SK-MEL-5 (cell line): ENCODE data around the gene AGR3. TPM values are rescaled to one million over a fixed set of nuclear protein-coding genes. Genes with fewer than 3 reads are reported as not detected.

Experiments used
- DNase-seq: peaks from one replicate; pipeline ENCODE4 v3.0.0-alpha.2; 2016; ENCODE audit warnings: low read depth, low spot score
- in situ Hi-C: cut with HindIII; loops from 2 replicates; pipeline ENCODE4 v1.10.0; 2016; ENCODE audit warnings: low sequenced_read_pairs, high pct_unique_total_duplicates, low pct_unique_long_range_greater_than_20kb
- polyA plus RNA-seq, 2 experiments: library from polyadenylated mRNA; depleted of rRNA; stranded (reverse); fragments of >200 nt; gene quantifications; 2 replicates each; pipeline ENCODE4 v1.2.3, GENCODE V29; 2015
- total RNA-seq: library from RNA; depleted of rRNA; stranded (reverse); fragments of >200 nt; shearing (Covaris generic); gene quantifications from 2 replicates; pipeline ENCODE4 v1.2.3, GENCODE V29; 2014; rRNA removed

The AGR3 gene
- not detected in 2 replicates for total RNA-seq
- polyA plus RNA-seq (2015; cell fraction: cytosol; rRNA removed): not detected in 2 replicates
- polyA plus RNA-seq (2015; cell fraction: nucleus; rRNA removed): not detected in 2 replicates

- in situ Hi-C loops: no loop called here
Measured at GRCh38 chr7:16881844-16882243, at the start of gene AGR3. Gene AGR3 (minus strand): TSS chr7:16881983. CDS start chr7:16878618, 3,365 bp downstream.

DNA sequence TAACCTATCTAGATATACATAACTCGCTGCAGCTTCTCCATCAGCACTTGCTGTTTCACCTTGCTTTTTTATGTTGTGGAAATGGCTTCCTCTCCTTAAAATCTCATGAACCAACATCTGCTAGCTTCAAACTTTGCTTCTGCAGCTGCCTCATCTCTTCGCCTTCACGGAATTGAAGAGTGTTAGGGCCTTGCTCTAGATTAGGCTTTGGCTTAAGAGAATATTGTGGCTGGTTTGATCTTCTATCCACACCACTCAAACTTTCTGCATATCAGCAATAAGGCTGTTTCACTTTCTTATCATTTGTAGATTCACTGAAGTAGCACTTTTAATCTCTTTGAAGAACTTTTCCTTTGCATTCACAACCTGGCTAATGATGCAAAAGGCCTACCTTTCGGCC is 49.2 kb upstream of the AGR3 start:
- in situ Hi-C loops: no loop called here
- no peak for DNase-seq

More at GRCh38 chr7:16881844-16882243, at the start of gene AGR3:
- no peak for DNase-seq

- no peak for DNase-seq
- in situ Hi-C loops: no loop called here
Measured at GRCh38 chr7:16929146-16929762, 47.5 kb upstream of the AGR3 start.

DNA sequence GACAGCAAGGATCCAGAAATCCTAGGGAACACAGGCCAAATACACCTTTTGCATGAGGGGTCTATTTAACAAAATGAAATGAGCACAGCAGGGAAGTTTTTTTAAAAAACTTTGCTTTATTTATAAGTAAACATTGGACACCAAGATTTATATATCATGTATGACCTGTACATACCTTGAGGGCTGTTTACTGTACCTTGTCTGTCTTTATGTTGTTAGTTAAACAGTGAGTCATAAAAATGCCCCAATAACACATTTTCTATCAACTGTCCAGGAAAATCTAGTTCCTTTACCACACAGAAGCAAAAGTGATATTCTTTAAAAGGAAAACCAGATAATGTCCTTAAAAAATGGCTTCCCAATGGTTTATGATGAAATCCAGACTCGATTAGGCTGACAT is 45.1 kb upstream of the AGR3 start:
- in situ Hi-C loops: no loop called here
- no peak for DNase-seq

GRCh38 chr7:16926283-16926682 is 44.5 kb upstream of the AGR3 start:
- in situ Hi-C loops: no loop called here
- peak; percentile 74 for DNase-seq

DNA sequence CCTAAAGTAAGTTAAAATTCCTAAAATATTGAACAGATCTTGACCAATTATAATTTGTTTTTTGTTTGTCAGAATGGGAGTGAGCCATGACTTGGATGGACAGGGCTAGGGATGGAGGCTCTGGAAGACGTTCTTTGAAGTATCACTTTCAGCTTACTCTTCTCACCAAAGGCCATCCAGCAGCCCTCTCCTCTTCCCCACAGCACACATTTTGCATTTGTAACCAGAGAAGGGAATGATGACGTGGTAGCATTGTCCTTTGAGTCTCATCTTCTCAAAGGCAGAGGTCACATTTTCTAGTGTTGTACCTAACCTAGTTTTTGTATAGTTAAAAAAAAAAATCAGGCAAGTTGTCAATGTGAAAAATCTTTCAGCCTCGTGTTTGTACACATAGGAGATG is 43.8 kb upstream of the AGR3 start:
- in situ Hi-C loops: no loop called here

GRCh38 chr7:16923019-16923418 is 41.2 kb upstream of the AGR3 start:
- no peak for DNase-seq
- in situ Hi-C loops: no loop called here

More for the DNA sequence above, 43.8 kb upstream of the AGR3 start:
- no peak for DNase-seq

DNA sequence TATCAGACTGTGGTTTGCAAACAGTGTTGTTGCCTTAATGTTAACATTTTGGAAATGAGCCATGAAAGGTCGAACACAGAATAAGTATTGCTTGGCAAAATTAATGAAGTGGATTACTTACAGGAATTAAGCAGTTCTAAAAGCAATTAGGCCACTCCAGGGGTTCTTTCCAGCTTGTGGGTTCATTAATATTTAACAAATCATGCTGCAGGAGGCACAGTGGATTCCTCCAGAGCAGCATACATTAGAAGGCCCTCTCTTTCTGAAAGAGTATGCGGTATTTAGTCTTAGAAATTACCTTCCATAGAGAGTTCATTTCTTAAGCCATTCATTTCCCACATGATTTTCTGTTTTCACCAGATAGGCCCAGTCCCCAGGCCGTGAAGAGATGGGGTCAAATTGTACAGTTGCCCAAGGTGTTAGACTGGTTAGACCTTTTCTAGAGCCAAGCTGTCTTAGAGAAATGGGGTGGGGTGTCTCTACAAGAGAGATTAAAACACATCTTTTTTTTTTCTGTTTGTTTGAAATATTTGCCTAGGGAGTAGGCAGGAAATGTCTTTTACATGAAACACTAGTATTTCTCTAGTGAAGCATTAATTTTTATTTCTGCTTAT is 40.0 kb upstream of the AGR3 start:
- in situ Hi-C loops: no loop called here
- no peak for DNase-seq

DNA sequence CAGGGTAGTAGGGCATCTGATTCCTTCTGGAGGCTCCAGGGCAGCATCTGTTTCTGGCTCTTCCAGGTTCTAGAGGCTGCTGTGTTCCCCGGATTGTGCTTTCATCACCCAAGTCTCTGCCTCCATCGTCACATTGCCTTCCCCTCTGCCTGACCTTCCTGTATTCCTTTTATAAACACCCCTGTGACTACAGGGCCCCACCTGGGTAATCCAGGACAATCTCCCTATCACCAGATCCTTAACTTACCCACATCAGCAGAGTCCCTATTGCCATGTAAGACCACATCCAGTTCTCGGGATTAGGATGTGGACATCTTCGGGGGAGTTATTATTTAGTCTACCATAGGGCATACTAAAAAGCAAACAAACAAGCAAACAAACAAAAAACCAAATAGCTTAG is 39.4 kb upstream of the AGR3 start:
- in situ Hi-C loops: no loop called here
- DNase-seq: no peak

GRCh38 chr7:16919440-16919839 is 37.7 kb upstream of the AGR3 start:
- DNase-seq: no peak
- in situ Hi-C loops: no loop called here

DNA sequence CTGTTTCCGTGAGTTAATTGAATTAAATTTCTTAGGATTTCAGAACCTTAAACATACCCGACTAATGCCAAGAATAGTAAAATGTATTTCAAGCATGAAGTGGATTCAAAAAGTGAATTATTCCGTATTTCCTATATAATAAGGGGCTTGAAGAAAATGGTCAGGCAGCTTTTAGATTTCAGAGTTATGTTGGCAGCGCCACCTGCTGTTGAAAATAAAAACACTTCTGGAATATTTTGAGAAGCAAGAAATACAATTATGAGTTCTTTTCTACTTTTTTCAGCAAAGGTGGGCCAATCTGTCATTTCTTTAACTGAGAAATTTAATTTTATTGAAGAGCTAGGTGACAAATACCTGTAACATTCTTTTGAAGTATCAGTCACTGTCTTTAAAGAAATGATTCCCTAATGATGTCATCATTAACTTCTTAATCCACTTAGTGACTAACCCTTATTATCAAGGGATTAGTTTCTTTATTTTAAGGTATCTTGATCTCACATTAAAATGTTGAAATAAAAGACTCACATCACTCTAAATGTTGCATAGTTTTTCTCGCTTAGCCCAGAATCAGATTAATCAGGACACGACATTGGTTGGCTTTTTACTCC is 36.6 kb upstream of the AGR3 start:
- in situ Hi-C loops: no loop called here
- peak; percentile 68 for DNase-seq

DNA sequence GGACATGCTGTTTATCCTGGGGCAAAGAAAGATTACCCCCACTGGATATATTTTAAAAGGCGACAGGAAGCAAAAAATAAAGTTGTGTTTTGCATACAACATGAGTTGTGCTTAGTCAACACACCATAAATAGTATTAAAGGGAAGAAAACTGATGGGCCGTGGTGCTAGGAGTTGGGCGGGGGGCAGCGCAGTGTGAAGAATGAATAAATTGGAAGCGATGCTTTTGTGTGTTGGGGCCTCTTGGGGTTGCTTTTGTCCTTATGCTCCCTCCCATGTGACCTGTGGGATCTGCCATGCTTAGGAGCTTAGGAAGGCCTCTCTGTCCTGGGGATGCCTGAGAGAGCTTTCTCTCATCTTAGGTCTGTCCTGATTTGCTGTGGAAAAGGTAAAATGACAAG is 35.0 kb upstream of the AGR3 start:
- in situ Hi-C loops: no loop called here

DNA sequence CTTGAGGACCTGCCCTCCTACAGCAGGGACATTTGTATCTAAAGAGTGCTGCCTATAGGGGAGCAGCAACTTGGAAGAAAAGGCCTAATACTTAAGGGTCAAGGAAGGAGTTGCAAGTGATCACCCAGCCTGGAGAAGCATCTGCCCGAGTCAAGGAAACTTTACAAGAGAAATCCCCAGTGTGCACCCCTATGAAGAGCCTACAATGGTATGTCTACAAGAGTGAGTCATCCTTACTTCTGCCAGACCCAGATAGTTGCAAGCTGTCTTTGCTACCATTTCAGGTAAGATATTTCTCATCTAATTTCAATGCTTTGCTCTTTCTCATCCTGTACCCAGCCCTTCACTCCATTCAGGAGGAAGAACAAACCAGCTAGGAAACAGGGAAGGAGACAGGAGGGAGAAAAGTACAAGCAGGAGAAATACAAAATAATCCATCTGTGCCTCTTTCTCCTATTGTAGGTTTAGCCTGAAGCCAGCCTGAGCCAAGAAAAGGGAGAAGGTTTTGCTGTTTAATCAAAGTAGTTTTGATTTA is 34.4 kb upstream of the AGR3 start:
- in situ Hi-C loops: no loop called here

More for the DNA sequence above, 35.0 kb upstream of the AGR3 start:
- DNase-seq: no peak

DNA sequence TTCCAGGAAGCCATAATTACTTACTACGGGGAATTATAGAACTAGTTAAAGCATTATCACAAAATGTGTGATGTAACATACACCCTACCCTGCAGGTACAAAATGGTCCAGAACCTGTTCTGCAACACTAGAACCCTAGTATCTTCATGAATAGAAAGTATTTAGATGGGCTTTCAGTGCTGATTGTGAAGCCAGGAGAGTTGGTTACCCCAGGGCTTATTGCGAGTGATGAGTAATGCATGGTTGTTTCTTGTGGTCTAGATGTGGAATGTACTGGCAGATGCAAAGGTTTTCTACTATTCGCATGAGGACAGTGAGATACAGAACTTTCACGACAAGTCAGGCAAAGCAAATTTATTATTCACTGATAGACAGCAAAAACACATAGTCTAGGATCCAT is 33.6 kb upstream of the AGR3 start:
- in situ Hi-C loops: no loop called here

More for the DNA sequence above, 34.4 kb upstream of the AGR3 start:
- DNase-seq: no peak

DNA sequence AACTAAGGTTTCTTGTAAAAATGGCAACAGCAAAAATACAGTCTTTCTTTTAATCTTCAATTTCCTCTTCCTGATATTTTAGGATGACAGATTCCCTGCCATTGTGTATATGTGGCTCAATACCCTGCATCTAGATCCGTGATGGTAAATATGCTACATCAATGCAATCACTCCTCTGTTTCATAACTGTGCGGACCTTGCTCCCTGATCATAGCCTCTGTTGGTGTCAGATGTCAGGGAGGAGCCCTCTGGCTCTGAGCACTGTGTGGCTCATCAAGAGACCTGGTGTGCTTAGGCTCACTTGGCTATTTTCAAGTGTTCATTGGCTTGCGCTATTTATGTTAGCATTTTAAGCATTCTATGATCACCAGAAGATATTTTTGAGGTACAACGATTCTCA is 33.0 kb upstream of the AGR3 start:
- in situ Hi-C loops: no loop called here
- DNase-seq: no peak

More for the DNA sequence above, 33.6 kb upstream of the AGR3 start:
- peak; percentile 59 for DNase-seq

DNA sequence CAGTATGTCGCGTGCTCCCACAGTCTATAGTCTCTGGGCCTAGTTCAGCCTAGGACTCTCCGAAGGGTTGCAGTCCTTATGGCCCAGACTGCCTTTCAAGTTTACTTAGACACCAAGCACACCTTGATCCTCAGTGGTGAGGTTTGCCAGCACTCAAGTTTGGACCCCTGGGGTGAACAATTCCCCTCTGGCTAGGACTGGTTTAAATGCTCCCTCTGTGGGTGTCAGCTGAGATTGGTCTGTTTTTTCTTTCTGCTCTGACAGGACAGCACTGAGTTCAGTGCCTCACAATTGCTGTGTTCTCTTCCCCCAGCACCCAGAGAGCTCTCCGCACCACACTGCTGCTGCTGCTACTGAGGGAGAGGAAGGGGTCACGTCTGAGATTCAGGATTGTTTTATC is 31.9 kb upstream of the AGR3 start:
- no peak for DNase-seq
- in situ Hi-C loops: no loop called here

DNA sequence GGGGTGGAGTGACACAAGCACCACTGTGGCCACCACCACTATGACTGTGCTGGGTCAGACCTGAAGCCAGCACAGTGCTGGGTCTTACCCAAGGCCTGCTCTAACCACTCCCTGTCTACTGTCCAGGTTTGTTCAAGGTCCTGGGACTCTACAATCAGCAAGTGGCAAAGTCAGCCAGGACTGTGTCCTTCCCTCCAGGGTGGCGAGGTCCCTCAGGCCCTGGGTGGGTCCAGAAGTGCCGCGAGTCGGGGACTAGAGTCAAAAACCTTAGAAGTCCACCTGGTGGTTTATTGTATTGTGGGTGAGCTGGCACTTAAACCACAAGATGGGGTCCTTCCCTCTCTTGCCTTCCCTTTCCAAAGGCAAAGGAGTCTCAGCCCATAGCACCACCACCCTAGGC is 30.8 kb upstream of the AGR3 start:
- DNase-seq: no peak
- in situ Hi-C loops: no loop called here

DNA sequence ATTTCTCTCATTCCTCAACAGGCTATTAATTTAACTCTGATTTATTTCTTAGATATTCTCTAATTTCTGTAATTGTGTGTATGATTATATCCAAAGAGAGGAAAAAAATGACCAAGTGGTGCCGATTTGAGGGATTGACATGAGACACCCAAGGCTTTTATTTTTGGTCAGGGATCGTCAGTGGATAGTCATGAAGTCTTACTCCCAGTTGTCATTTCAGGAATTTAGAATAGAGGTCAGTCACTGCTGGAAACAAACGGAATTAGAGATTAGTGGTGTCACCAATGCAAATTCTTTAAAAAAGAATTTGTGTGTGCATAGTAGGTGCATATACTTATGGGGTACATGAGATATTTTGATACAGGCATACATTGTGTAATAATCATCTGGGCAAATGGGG is 26.8 kb upstream of the AGR3 start:
- DNase-seq: no peak
- in situ Hi-C loops: no loop called here
